Tibial nerve (tissue), 4 donors: ENCODE measurements around the gene IRGQ. TPM values are rescaled to one million over a fixed set of nuclear protein-coding genes. Genes with fewer than 3 reads are reported as not detected.

ENCODE experiments used
- DNase-seq, 2 donors: peaks; one replicate each; pipeline ENCODE4 v3.0.0-alpha.2; 2019; ENCODE audit warnings: low spot score in 2 of 2
- H3K27ac ChIP-seq, 4 donors: fragments of 200-600 bp; sonication (generic) in 3 of 4; one replicate each; pipeline ENCODE4 v1.5.1; 2017 to 2019; ENCODE audit warnings: mild to moderate bottlenecking in 1 of 4
- H3K27me3 ChIP-seq, 2 donors: fragments of 200-600 bp; sonication (generic) in 1 of 2; one replicate each; pipeline versions ENCODE4 v1.5.1 to v1.6.0; 2017 to 2019
- H3K36me3 ChIP-seq, 3 donors: fragments of 200-600 bp; sonication (generic); one replicate each; pipeline ENCODE4 v1.5.1; 2018 to 2019
- H3K4me1 ChIP-seq, 4 donors: fragments of 200-600 bp; sonication (generic) in 3 of 4; one replicate each; pipeline ENCODE4 v1.5.1; 2017 to 2019
- H3K4me3 ChIP-seq, 4 donors: fragments of 200-600 bp; sonication (generic) in 3 of 4; one replicate each; pipeline ENCODE4 v1.5.1; 2017 to 2019; ENCODE audit warnings: mild to moderate bottlenecking in 1 of 4, moderate library complexity in 1 of 4
- H3K9me3 ChIP-seq, 4 donors: fragments of 200-600 bp; sonication (generic) in 3 of 4; one replicate each; pipeline ENCODE4 v1.5.1; 2017 to 2019
- CTCF ChIP-seq, 5 experiments: fragments of 200-600 bp in 3 of 5; fragments of 450-650 bp in 2 of 5; sonication (generic) in 3 of 5; IDR thresholded peaks; one replicate each; pipeline ENCODE4 v1.5.1; 2016 to 2019; ENCODE audit warnings: antibody characterized with exemption in 5 of 5, mild to moderate bottlenecking in 3 of 5, moderate library complexity in 2 of 5
- EP300 ChIP-seq, 2 donors: sonication (generic); formaldehyde crosslinking; IDR thresholded peaks; one replicate each; pipeline ENCODE4 v1.6.1; 2017; ENCODE audit warnings: antibody characterized with exemption in 2 of 2, mild to moderate bottlenecking in 1 of 2
- POLR2A ChIP-seq, 2 donors: fragments of 450-650 bp; IDR thresholded peaks; one replicate each; pipeline ENCODE4 v1.6.1; 2017; ENCODE audit warnings: antibody characterized with exemption in 2 of 2, mild to moderate bottlenecking in 2 of 2, moderate library complexity in 2 of 2
- WGBS, 2 donors: methylation state at CpG; one replicate each; pipeline ENCODE4 v1.1.5; 2018; 5-methylcytosine and 5-hydroxymethylcytosine counted together
- total RNA-seq, 4 donors: library from RNA; depleted of rRNA; stranded (reverse); fragments of >200 nt; gene quantifications; one replicate each; pipeline ENCODE4 v1.1.0, GENCODE V29; 2016

IRGQ gene
- total RNA-seq, 4 donors from 2014 or later = 21.6 to 26.1 (median 23.6) TPM

DNA sequence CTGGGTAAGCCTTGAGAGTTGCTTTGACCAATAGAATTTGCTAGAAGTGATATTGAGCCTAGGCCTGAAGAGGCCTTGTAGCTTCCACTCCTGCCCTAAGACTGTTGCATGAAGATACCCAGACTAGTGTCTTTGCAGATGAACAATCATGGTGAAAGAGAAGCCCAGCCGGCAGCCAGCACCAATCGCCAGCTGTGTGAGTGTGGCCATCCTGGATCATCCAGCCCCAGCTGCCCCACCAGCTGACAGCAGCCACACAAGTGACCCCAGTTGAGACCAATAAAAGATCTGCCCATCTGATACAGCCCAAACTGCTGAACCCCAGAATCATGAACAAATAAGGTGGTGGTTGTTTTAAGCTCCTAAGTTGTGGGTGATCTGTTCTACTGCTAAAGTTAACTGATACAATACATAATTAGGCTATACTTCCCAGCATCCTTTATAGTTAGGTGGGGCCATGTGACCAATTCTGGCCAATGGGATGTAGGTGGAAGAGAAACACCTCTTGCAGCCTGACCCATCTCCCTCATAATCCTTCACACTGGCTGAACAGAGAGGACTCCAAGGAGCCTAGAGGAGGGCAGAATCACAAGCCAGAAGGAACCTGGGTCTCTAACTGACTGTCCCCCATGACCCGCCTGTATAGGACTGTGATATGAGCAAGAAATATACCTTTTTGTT, 32.9 kb upstream of the IRGQ start:
- Histone ChIP-seq H3K4me3 (no peak overlapping the region), H3K4me1 (peaks cover 0 to 28% (median 0%) of the 10 kb centered on the region in 4 donors), H3K27me3 (peaks cover 0 to 3% of the 10 kb centered on the region in 2 donors), H3K36me3 (peaks cover 0 to 25% (median 2%) of the 10 kb centered on the region in 3 donors), H3K27ac (no peak overlapping the region), H3K9me3 (no peaks in the 10 kb centered on the region)
- 79 to 85% methylated on average over 3 of the region's 3 CpGs for WGBS, 2 donors
- TF ChIP-seq EP300 (IDR thresholded peaks at IDR 0.05) (no peak), POLR2A (IDR thresholded peaks at IDR 0.05) (no peak), CTCF (IDR thresholded peaks at IDR 0.05) (no peak)
- DNase-seq = no peak

- Histone ChIP-seq H3K4me3 (no peak overlapping the region), H3K9me3 (no peaks in the 10 kb centered on the region), H3K36me3 (peaks cover 0 to 25% (median 2%) of the 10 kb centered on the region in 3 donors), H3K4me1 (peaks cover 0 to 24% (median 0%) of the 10 kb centered on the region in 4 donors), H3K27me3 (peaks cover 0 to 3% of the 10 kb centered on the region in 2 donors), H3K27ac (peak overlapping the region in 1 of 4 donors; percentile 60)
- no peak for DNase-seq
- 57 to 64% methylated on average over 17 of the region's 17 CpGs for WGBS, 2 donors
- TF ChIP-seq CTCF (IDR thresholded peaks at IDR 0.05) = no peak
- TF ChIP-seq POLR2A (IDR thresholded peaks at IDR 0.05) = no peak
Measured at GRCh38 chr19:43626838-43627237, 30.9 kb upstream of the IRGQ start.

DNA sequence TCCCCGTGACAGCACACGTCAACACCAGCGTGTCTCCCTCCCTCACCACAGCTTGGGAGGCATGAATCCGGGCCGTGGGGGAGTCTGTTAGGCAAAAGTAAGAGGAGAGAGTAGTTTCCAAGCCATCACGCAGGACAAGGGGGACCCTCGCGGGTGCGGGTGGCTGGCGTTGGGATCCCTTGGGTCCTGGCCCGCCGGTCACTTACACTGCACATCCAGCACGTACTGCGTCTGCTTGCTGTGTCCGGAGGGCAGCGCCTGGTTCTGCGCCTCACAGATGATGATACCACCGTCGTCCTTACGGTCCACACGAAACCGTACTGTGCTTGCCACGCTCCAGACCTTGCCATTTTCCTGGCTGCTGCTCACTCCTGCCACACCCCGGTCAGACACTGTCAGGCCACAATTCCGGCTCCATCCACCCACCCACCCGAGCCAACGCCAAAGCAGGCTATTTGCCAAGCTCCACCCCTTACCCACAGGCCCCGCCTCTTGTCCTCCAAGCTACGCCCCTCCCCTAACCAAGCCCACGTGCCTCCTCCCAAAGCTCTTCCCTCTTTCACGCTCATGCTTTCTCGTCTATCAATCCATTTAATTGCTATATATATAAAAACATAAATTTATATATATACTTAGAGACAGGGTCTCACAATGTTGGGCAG, 30.1 kb upstream of the IRGQ start:
- no peak for DNase-seq
- Histone ChIP-seq H3K9me3 (no peaks in the 10 kb centered on the region), H3K27me3 (peaks cover 0 to 3% of the 10 kb centered on the region in 2 donors), H3K4me3 (no peak overlapping the region), H3K36me3 (peaks cover 0 to 25% (median 2%) of the 10 kb centered on the region in 3 donors), H3K27ac (peak overlapping the region in 2 of 4 donors; percentile 60 to 69), H3K4me1 (peaks cover 0 to 24% (median 0%) of the 10 kb centered on the region in 4 donors)
- TF ChIP-seq POLR2A (IDR thresholded peaks at IDR 0.05) = no peak
- no peak for TF ChIP-seq EP300 (IDR thresholded peaks at IDR 0.05)
- TF ChIP-seq CTCF (IDR thresholded peaks at IDR 0.05) = peak in 1 of 5 experiments; percentile 34
- 72 to 73% methylated on average over 30 to 32 of the region's 32 CpGs for WGBS, 2 donors

GRCh38 chr19:43624933-43625332, 29.0 kb upstream of the IRGQ start:
- peaks cover 0 to 25% (median 2%) of the 10 kb centered on the region in 3 donors for H3K36me3 ChIP-seq
- no peak overlapping the region for H3K4me3 ChIP-seq
- WGBS, 2 donors = 32 to 35% methylated on average over 20 to 24 of the region's 30 CpGs
- peaks cover 0 to 33% (median 7%) of the 10 kb centered on the region in 4 donors for H3K4me1 ChIP-seq
- peak overlapping the region in 2 of 4 donors; percentile 60 to 69 for H3K27ac ChIP-seq
- H3K27me3 ChIP-seq = peaks cover 0 to 3% of the 10 kb centered on the region in 2 donors
- TF ChIP-seq POLR2A (IDR thresholded peaks at IDR 0.05) (no peak), EP300 (IDR thresholded peaks at IDR 0.05) (no peak), CTCF (IDR thresholded peaks at IDR 0.05) (no peak)
- H3K9me3 ChIP-seq = no peaks in the 10 kb centered on the region
- peak in 1 of 2 donors; percentile 28 for DNase-seq
